B cell (primary cell): ENCODE data around the gene RNASE8. TPM values are rescaled to one million over a fixed set of nuclear protein-coding genes. Genes with fewer than 3 reads are reported as not detected.

Experiments
- ATAC-seq: fragments of 200-7000 bp; cut with Tn5 transposase; one replicate; pipeline ENCODE4 v1.10.0; 2021; ENCODE audit warnings: low read depth, mild to moderate bottlenecking, moderate number of reproducible peaks, moderate library complexity
- CTCF ChIA-PET: fragments of 350-600 bp; sonication (Branson Sonifier 250); formaldehyde crosslinking; loops from one replicate; lab custom pipeline; 2021; ENCODE audit warnings: antibody characterized with exemption, inconsistent platforms; lab: Charles Lee
- POLR2A ChIA-PET: fragments of 350-600 bp; sonication (Branson Sonifier 250); formaldehyde crosslinking; loops from one replicate; lab custom pipeline; 2021; ENCODE audit warnings: antibody characterized with exemption; lab: Charles Lee
- DNase-seq: peaks from one replicate; pipeline ENCODE4 v3.0.0; 2013
- H2AFZ ChIP-seq: 2 replicates; pipeline ENCODE4 v1.6.1; 2012; ENCODE audit warnings: mild to moderate bottlenecking, low read depth, low read length; ENCODE audit not compliant: insufficient read depth, poor library complexity, severe bottlenecking
- H3K27ac ChIP-seq, 2 donors: 1 replicate in 1 of 2; 2 replicates in 1 of 2; pipeline ENCODE4 v1.5.1; 2012 to 2013; ENCODE audit warnings: low read length in 2 of 2, mild to moderate bottlenecking in 2 of 2, moderate library complexity in 1 of 2
- H3K27me3 ChIP-seq, 4 experiments: fragments of 200-600 bp in 1 of 4; sonication (generic) in 1 of 4; replicated peaks in 1 of 4; 1 replicate in 2 of 4; 2 replicates in 2 of 4; pipeline versions ENCODE4 v1.6.1 to v1.7.0; 2013 to 2016; ENCODE audit warnings: low read length in 3 of 4, mild to moderate bottlenecking in 2 of 4, mixed read lengths in 1 of 4, moderate library complexity in 1 of 4; ENCODE audit not compliant: insufficient read depth in 4 of 4, control insufficient read depth in 3 of 4; ENCODE audit errors: control extremely low read depth in 1 of 4
- H3K36me3 ChIP-seq, 2 experiments: replicated peaks in 1 of 2; 1 replicate in 1 of 2; 2 replicates in 1 of 2; pipeline versions ENCODE4 v1.6.1 to v1.7.1; 2013; ENCODE audit warnings: low read length in 1 of 2; ENCODE audit not compliant: insufficient read depth in 2 of 2, control insufficient read depth in 1 of 2; ENCODE audit errors: control extremely low read depth in 1 of 2, extremely low read depth in 1 of 2
- H3K4me1 ChIP-seq, 2 donors: fragments of 200-600 bp in 1 of 2; sonication (generic) in 1 of 2; 1 replicate in 1 of 2; 2 replicates in 1 of 2; pipeline versions ENCODE4 v1.5.1 to v1.6.1; 2013 to 2017; ENCODE audit warnings: low read length in 2 of 2; ENCODE audit not compliant: control insufficient read depth in 2 of 2, insufficient read depth in 2 of 2
- H3K4me2 ChIP-seq: replicated peaks from 2 replicates; pipeline ENCODE3; 2012; ENCODE audit warnings: mild to moderate bottlenecking, low read depth, low read length; ENCODE audit not compliant: poor library complexity, severe bottlenecking
- H3K4me3 ChIP-seq, 5 experiments: fragments of 200-600 bp in 1 of 5; sonication (generic) in 1 of 5; 1 replicate in 3 of 5; 2 replicates in 2 of 5; pipeline versions ENCODE4 v1.5.1 to v1.7.0; 2011 to 2016; ENCODE audit warnings: low read length in 4 of 5, mild to moderate bottlenecking in 4 of 5, low read depth in 2 of 5, control low read depth in 1 of 5, moderate library complexity in 1 of 5; ENCODE audit not compliant: insufficient read depth in 1 of 5; ENCODE audit errors: control extremely low read depth in 1 of 5, extremely low read depth in 1 of 5
- H3K79me2 ChIP-seq: fragments of 200-600 bp; sonication (generic); one replicate; pipeline ENCODE4 v1.6.0; 2016; ENCODE audit warnings: low read length; ENCODE audit not compliant: control insufficient read depth, insufficient read depth
- H3K9ac ChIP-seq: fragments of 200-600 bp; sonication (generic); 2 replicates; pipeline ENCODE4 v1.6.1; 2017; ENCODE audit warnings: mild to moderate bottlenecking, low read length, moderate library complexity
- H3K9me3 ChIP-seq, 3 donors: one replicate each; pipeline versions ENCODE4 v1.6.1 to v1.7.1; 2013; ENCODE audit warnings: low read length in 2 of 3; ENCODE audit not compliant: control insufficient read depth in 2 of 3, insufficient read depth in 1 of 3; ENCODE audit errors: control extremely low read depth in 1 of 3
- H4K20me1 ChIP-seq: 2 replicates; pipeline ENCODE4 v1.6.0; 2012; ENCODE audit warnings: mild to moderate bottlenecking, low read length; ENCODE audit not compliant: insufficient read depth, control insufficient read depth, poor library complexity, severe bottlenecking
- H3K27ac Mint-ChIP-seq: one replicate; pipeline ENCODE4 v1.8.0; 2021; ENCODE audit warnings: mixed read lengths
- H3K27me3 Mint-ChIP-seq: one replicate; pipeline ENCODE4 v1.8.0; 2021; ENCODE audit warnings: mixed read lengths
- H3K4me1 Mint-ChIP-seq: one replicate; pipeline ENCODE4 v1.8.0; 2021; ENCODE audit warnings: mixed read lengths
- H3K4me3 Mint-ChIP-seq: one replicate; pipeline ENCODE4 v1.8.0; 2021; ENCODE audit warnings: mixed read lengths
- H3K9me3 Mint-ChIP-seq: one replicate; pipeline ENCODE4 v1.8.0; 2022; ENCODE audit warnings: mixed read lengths; ENCODE audit not compliant: insufficient read depth
- EZH2 ChIP-seq: IDR thresholded peaks from 2 replicates; pipeline ENCODE4 v1.6.1; 2012; ENCODE audit warnings: borderline replicate concordance, low read depth, mild to moderate bottlenecking, moderate library complexity, low read length; ENCODE audit not compliant: insufficient read depth, poor library complexity, severe bottlenecking
- WGBS: methylation state at CpG from one replicate; pipeline ENCODE4 v1.1.5; 2013; ENCODE audit warnings: missing lambda C conversion rate; ENCODE audit not compliant: insufficient coverage; 5-methylcytosine and 5-hydroxymethylcytosine counted together
- intact Hi-C: fragments of 100-400 bp; cut with micrococcal nuclease; formaldehyde crosslinking; loops from one replicate; pipeline ENCODE4 v1.10.0; 2022
- polyA plus RNA-seq: library from polyadenylated mRNA; depleted of rRNA; stranded (reverse); fragments of >200 nt; gene quantifications from 2 replicates; pipeline ENCODE4 v1.2.3, GENCODE V29; 2012
- total RNA-seq, 2 donors: library from RNA; stranded (reverse); fragments of 120-200 nt in 1 of 2; gene quantifications; 1 replicate in 1 of 2; 2 replicates in 1 of 2; pipeline versions ENCODE4 v1.2.3 to v1.2.4, GENCODE V29; 2013 to 2022
- TF ChIP-seq, protein P1 (sequence below): fragments of 200-600 bp; IDR thresholded peaks from one replicate; pipeline ENCODE4 v1.8.0; 2022; ENCODE audit warnings: antibody characterized with exemption, mild to moderate bottlenecking

RNASE8 gene
- total and polyA plus RNA-seq, 2 donors (not counting 1 experiment from before 2014, with no cell fraction given): not detected

DNA sequence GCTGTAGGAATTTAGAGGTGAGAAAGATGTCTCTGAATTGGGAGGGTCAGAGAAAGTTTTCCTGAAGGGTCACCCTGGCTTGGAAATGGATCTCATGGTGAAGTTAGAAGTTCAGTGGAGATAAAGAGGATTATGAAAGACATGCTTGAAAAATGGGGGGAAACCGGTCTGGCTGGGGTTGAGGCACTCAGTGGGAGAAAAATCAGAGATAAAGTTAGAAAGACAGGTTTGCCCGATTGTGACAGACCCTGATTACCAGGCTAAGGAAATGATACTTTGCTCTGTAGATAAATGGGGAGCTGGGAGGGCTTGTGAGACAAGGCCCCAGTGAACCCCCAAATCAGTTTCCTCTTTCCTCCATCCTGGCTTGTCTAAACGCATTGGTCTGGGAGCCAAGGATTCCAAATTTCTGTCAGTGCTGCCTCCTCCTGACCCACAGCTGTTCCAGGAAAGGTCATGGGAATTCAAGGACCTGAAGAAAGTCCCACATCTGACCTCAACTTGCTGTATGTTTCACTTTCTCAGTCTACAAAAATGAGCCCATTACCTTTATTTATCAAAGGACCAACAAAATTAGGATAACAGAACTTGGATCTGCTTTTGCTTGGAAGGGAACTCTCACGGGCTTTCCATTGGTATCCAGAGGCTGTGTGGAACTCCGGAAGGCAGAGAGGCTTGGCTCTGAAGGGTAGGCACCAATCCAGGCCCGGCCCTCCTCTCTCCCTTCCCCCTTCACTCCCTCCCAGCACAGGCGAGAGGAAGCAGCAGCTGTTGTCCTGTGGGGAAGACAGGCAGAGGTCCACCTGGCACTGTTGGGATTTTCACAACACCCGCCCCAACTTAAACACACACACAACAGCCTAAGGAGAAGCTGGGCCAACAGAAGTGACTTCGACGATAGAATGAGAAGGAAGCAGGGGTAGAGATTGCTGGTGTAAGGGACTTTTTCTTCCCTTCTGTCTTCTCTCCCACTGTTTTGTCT, 18.9 kb upstream of the RNASE8 start:
- H3K27me3 Mint-ChIP-seq: peaks cover 40% of the 10 kb centered on the region
- no peaks in the 10 kb centered on the region for H3K27me3 ChIP-seq
- H3K79me2 ChIP-seq: no peaks in the 10 kb centered on the region
- ChIA-PET POLR2A (no interaction called here), CTCF (interaction anchor here (1.1 to 7.2 kb wide), 10 partner anchors 9 to 71 kb away, joined by 3 to 305 read pairs (median 6); partner anchors contain the start of gene TPPP2)
- intact Hi-C loops: no loop called here
- no peak overlapping the region for H3K27ac ChIP-seq
- no peaks in the 10 kb centered on the region for H3K9me3 Mint-ChIP-seq
- H3K4me3 Mint-ChIP-seq: no peak overlapping the region
- H3K9ac ChIP-seq: no peak overlapping the region
- TF ChIP-seq EZH2: no peak
- TF ChIP-seq, protein P1, sequence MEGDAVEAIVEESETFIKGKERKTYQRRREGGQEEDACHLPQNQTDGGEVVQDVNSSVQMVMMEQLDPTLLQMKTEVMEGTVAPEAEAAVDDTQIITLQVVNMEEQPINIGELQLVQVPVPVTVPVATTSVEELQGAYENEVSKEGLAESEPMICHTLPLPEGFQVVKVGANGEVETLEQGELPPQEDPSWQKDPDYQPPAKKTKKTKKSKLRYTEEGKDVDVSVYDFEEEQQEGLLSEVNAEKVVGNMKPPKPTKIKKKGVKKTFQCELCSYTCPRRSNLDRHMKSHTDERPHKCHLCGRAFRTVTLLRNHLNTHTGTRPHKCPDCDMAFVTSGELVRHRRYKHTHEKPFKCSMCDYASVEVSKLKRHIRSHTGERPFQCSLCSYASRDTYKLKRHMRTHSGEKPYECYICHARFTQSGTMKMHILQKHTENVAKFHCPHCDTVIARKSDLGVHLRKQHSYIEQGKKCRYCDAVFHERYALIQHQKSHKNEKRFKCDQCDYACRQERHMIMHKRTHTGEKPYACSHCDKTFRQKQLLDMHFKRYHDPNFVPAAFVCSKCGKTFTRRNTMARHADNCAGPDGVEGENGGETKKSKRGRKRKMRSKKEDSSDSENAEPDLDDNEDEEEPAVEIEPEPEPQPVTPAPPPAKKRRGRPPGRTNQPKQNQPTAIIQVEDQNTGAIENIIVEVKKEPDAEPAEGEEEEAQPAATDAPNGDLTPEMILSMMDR: no peak
- WGBS: 91% methylated on average over 7 of the region's 10 CpGs
- no peaks in the 10 kb centered on the region for H3K4me1 ChIP-seq
- H2AFZ ChIP-seq: no peak overlapping the region
- H3K4me3 ChIP-seq: no peak overlapping the region
- ATAC-seq (no peak), DNase-seq (no peak)
- H4K20me1 ChIP-seq: no peaks in the 10 kb centered on the region
- no peak overlapping the region for H3K4me2 ChIP-seq
- H3K36me3 ChIP-seq: no peaks in the 10 kb centered on the region
- H3K9me3 ChIP-seq: no peaks in the 10 kb centered on the region
- no peaks in the 10 kb centered on the region for H3K4me1 Mint-ChIP-seq
- no peak overlapping the region for H3K27ac Mint-ChIP-seq
